NK-92 (cell line): ENCODE measurements around the gene DAP.
"Not testable (repeated sequence)": the region's sequence is repeated elsewhere in the genome, so short reads cannot be mapped to it uniquely, and the experiment has no call there.

Source experiments
- DNase-seq: peaks from one replicate; lab custom pipeline; 2025; ENCODE audit not compliant: unreplicated experiment; lab: John Stamatoyannopoulos, UW

DAP gene

DNA sequence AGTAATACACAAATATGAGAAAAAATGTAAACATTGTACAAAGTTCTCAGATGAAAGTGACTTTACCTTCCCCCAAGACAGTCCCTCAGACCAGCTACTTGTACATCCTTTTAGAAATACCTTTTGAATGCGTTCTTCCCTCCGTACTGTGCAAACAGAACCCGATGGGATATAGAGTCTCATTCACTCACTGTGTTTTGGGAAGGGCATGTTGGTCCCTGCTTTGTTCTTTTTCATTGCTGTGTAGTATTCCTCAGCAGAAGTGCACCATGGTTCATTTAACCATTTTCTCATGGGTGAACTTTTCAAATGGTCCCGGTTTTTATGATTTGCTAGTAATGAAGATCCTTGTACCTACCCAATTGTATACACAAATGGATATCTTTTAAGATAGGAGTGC lies 102.8 kb downstream of the DAP start:
- DNase-seq: no peak

DNA sequence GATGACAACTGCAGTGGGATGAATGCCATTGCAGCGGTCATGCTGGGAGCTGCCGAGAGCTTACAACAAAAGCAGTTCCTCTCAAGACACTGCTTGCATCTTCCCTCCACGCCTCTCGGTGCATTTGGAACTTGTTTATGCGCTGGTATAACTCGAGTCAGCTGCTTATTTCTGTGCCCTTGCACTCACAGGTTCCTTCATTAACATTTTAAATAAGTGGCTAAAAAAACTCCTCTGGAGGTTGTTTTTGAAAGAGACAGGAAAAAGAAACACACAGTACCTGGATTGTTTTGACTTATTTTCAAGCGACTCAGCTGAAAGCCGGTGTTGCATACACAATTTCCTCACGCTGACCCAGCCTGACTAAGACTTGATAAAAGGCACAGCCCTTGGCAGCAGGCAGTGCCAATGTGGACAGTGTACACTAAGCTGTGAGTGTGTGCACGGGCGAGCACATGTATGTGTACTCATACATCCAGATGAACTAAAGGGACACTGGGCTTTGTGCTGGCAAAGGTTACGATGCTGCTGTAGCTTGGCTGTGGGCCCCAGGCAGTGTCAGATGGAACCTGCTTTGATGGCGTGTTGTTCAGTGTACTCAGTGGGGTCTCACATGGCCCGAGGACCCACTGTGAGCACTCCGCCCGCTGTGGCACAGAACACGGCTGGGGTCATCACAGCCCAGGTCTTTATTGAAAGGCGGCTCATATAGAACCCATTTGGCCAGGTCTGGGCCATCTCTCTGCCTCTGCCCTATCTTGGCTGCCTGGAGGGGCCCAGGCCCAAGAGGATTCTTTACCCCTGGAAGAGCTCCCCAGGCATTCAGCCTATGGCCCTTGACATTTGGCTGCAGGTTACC lies 104.8 kb downstream of the DAP start:
- DNase-seq: no peak

DNA sequence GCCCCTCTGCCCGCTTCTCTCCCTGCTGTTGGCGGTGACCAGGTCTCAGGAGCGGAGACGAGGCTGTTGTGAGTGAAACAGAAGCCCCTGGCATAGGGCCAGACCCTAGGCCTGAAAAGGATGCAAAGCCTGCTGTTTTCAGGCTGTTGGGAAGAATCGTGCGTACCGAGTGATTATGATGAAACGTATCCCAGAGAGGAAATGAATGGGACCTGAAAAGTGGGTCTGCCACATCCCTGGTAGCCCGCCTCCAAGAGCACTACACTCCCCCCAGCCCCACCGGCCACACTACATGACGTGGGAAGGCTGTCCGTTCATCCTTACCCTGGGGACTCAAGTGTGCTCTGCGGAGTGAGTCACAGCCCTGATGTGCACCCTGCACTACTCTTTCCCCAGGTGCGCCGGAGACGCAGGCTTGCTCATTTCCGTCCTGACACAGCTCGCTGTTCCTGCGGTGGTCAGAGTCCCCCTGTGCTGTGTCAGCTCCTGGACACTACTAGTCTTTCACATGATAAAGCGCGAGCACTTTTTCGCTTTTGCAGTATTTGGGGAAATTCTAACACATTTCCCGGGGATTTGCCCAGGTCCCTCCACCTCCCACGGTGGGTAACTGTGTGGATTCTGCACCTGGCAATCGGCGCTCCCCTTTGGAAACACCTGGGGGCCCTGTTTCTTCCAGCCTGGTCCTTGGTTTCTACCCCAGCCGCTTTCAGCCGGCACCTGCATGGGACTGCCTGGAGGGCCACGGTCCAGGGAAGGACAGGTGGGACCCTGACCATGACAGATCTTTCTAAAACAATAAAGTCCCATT lies 105.7 kb downstream of the DAP start:
- DNase-seq: no peak

DNA sequence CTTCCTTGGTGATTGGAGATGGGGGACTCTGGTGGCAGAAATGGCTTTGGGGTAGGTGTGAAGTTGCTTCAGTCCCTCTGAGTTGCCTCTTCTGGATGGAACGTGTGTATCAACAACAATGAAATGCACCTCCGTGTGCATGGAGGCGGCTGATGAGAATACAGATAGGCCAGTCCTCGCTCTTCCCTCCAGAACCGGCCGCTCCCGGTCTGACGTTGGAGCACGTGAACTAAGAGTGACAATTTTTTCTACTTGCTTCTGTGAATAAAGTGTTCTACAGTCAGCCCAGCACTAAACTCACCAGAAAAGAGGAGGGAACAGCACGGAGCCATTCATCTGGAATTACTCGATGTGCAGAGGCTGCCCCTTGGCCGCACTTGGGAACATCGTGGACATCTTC lies 106.5 kb downstream of the DAP start:
- no peak for DNase-seq

DNA sequence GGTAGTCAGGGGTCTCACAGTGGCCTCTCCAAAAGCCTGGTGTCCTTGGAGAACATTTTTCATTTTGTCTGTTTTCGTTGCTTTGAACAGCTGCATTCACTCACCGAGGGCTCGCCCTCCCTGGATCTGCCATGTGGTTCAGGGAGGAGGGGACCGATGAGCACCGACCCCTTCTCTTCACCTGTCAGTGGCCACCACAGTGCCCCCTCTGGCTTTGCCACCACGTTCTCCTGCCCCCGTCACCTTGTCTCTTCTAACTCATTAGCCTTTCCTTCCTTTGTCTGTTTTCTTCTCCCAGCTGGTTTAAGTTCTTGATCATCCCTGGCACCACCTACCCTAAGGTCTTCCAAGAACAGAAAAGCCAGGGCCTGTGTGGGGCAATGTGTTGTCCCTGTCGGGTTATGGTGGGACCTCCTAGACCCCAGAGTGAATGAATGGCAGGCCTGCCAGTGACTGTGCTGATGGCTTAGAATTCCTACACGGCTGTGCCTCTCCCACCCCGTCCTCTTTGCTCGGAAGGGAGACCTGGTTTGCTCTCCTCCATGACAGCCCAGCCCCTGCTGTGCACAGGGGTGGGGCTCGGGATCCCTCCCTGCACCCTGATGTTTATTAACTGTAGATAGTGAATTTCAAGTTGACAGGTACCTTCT lies 107.2 kb downstream of the DAP start:
- no peak for DNase-seq

DNA sequence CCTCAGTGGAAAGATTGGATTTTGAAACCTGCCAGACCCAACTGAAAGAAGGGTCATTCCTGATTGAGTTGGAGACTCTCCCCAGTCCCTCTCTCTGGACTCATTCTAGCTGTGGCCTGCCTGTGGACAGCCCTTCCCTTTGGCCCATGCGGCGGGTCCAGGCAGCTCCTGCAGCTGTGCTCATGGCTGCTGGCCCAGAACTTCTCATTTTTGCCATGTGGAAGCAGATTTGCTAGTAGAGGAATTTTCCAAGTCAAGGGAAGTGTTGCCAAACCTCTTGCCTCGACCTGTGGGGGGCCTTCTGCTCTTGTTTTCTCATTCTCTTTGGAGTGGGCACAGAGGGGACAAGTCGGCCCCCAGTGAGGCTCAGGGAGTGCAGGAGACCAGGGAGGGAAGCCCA lies 108.0 kb downstream of the DAP start:
- DNase-seq: no peak

DNA sequence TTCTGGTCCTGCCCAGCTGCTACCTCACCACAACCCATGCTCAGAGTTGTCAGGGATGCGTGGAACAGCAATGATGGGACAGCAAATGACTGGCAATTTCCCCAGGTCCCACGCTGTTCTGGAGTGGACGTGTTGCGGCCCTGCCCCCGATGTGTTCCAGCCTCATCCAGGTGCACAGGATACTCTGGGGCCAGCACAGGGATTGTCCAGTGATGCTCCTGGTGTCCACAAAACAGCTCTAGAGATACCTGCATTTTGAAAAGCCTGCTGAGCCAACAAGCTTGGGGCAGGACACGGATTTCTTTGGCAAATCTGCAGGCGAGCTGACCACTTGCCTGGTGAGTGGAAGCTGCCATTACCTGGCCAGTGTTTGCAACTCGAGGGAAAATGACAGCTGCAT lies 108.4 kb downstream of the DAP start:
- no peak for DNase-seq

DNA sequence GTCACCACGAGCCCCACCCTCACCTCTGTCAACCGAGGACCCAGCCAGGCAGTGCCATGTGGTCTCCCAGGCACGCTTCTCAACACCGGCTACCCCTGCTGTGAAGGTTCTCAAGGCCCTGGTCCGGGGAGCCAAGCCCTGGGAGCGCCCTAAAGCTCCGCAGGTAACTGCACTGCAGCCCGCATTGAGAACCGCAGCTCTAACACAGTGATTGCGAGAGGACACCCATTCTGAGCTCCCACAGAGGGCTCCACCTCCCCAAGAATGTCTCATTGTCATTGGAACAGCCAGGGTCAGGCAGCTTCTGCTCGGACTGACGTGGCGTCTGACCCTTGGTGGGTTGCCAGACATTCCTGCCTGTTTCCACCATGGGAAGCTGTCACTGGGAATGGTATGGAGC lies 108.9 kb downstream of the DAP start:
- no peak for DNase-seq

DNA sequence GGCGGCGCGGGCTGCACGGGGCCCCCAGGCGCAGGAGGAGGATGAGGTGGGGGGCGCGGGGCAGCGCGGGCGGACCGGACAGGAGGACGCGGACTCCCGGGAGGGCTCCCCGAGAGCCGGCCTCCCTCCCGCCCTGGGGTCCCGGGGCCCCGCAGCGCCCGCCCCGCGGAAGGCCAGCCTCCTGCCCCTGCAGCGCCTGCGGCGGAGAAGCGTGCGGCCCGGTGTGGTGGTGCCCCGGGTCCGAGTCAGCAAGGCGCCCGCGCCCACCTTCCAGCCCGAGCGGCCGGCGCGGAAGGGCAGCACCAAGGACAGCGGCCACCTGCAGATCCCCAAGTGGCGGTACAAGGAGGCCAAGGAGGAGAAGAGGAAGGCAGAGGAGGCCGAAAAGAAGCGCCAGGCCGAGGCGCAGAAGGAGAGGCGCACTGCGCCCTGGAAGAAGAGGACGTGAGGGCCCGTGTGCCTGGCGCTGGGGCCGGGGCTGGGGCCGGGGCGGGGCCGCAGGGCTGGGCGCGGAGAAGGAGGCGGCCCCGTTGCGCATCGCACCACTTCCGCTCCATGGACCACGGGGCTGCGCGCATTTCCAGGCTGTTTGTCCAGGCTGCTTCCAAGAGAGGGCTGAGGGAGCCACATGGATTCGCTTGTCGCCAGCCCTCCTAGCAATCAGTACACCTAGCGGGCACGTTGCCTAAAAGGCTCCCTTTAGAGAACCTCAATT lies 111.2 kb downstream of the DAP start:
- no peak for DNase-seq

DNA sequence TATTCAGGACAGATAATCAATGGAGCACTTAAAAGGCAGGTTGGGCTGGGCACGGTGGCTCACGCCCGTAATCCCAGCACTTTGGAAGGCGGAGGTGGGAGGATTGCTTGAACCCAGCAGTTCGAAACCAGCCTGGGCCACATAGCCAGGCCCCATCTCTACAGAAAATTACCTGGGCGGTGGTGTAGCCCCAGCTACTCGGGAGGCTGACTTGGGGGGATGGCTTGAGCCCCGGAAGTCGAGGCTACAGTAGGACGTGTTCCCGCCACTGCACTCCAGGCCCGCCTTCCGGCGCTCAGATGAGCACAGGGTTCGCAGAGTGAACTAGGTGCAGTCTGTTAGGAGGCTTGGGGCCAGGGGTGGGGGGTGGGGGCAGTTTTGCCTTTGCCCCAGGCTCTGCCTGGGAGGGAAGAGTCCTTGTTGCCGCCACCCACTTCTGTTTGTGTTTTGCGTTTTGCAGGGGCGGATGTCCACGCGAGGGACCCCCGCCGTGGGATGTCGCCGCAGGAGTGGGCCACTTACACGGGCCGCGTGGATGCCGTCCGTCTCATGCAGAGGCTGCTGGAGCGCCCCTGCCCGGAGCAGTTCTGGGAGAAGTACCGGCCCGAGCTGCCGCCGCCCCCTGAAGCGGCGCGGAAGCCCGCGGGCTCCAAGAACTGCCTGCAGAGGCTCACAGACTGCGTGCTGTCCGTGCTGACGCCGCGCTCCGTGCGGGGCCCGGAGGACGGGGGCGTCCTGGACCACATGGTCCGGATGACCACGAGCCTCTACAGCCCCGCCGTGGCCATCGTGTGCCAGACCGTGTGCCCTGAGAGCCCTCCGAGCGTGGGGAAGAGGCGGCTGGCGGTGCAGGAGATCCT lies 112.0 kb downstream of the DAP start:
- DNase-seq: no peak

DNA sequence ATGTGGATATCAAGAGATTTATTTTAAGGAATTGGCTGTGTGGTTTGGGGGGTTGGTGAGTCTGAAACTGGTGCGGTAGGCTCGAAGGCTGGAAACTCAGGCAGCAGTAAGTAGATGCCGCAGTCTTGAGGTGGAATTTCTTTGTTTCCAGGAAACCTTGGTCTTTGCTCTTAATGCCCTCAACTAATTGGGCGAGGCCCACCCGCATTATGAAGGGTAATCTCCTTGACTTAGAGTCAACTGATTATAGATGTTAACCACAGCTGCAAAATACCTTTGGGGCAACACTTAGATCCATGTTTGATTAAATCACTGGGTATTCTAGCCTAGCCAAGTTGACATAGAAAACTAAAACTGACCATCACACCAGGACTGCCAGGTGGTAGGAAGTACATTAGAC lies 113.4 kb downstream of the DAP start:
- DNase-seq: no peak

DNA sequence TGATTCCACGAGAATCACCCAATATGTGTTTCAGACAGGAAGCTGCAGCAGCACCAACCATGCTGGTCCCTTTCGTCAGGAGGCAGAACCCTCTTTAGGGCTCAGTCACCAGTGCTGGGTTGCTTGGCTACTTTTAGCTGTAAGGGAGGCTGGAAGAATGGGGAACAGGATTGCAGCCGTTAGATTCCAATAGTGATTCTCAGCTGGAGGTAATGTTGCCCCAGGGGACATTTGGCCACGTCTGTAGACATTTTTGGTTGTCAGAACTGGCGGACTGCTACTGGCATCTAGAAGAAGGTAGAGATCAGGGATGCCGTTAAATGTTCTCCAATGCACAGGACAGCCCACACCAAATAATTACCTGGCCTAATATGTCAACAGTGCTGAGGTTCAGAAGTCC lies 115.4 kb downstream of the DAP start:
- no peak for DNase-seq

DNA sequence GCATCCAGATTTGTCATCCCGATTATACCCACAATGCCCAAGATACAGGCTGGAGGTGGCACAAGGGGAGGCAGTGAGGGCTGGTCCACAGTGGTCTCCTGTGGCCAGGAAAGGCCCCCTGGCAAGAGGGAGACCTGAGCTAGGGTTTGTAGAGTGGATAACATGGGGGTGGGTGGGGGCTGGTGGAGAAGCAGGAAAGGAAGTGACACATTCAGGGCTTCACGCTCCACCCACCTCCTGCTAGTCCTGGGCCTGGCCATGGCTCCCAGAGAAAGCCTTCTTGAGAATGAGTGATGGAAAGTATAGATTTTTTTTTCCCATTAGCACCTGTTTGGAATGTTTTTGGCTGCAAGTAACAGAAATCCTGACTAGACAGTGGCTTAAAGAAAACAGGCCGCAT lies 115.9 kb downstream of the DAP start:
- no peak for DNase-seq

DNA sequence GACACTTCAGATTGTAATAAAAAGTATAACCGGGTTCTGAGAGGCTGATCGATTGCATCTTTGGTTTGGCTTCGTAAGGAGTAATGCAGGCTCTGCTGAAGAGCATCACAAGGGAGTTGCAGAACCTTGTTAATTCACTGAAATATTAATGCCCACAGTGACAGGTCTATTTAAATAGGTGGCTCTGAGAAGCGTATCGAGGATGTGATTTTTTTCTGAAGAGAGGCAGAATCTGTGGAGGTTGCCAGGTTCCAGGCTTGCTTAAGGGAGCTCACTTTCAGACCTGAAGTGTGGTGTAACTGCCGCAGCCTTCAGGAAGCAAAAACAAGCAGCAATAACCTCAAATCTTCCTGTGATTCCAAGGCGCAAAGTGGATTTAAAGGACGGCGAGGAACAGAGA lies 116.8 kb downstream of the DAP start:
- DNase-seq: no peak

DNA sequence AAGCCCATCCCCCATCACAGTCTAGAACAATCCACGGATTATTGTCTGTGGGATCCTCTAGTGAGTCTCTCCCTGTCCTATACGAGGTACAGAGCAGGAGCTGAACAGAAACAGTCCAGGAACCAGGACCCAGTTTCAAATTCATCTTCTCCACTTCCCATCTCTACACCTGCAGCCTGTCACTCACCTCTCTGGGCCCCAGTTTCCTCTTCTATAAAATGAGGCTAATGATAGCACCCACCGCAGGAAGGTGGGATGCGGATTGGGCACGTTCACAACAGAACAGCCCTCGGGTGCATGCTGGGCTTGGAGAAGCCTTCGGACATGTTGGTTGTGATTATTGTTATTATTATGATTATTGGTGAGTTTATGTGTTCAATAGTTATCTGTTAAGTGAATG lies 118.7 kb downstream of the DAP start:
- DNase-seq: no peak

DNA sequence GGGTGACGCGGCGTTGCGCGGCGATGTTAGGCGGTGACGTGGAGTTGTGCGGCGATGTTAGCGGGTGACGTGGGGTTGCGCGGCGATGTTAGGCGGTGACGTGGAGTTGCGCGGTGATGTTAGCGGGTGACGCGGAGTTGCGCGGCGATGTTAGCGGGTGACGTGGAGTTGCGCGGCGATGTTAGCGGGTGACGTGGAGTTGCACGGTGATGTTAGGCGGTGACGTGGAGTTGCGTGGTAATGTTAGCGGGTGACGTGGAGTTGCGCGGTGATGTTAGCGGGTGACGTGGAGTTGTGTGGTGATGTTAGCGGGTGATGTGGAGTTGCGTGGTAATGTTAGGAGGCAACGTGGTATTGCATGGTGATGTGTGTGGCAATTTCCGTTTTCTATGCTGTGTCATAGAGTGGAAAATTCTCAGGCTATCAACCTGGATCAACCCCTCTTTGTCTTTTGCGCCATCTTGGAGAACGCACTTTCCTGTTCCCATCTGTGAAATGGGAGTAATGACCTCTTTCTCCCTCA lies 121.1 kb downstream of the DAP start:
- DNase-seq: no peak

DNA sequence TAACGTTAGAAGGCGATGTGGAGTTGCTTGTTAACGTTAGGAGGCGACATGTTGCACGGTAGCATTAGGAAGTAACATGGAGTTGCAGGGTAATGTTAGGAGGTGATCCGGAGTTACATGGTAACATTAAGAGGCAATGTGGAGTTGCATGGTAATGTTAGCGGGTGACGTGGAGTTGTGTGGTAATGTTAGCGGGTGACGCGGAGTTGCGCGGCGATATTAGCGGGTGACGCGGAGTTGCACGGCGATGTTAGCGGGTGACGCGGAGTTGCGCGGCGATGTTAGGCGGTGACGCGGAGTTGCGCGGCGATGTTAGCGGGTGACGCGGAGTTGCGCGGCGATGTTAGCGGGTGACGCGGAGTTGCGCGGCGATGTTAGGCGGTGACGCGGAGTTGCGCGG lies 122.3 kb downstream of the DAP start:
- not testable (repeated sequence) for DNase-seq

DNA sequence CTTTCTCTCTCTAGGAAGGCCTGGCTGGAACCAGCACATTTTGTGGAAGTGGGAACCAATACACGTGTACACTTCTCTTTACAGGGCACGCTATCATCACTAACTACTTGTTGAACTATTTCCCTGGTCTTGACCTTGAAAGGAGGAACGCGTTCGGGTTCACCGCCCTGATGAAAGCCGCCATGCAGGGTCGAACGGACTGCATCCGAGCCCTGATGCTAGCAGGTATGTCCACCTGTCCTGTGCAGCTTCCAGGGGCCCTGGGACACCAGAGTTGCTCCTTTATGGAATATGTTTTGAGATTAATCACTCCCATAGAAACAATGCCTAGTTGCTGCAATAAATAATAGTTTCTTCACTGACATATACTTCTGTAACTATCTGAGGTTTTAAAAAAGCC lies 123.1 kb downstream of the DAP start:
- DNase-seq: no peak

DNA sequence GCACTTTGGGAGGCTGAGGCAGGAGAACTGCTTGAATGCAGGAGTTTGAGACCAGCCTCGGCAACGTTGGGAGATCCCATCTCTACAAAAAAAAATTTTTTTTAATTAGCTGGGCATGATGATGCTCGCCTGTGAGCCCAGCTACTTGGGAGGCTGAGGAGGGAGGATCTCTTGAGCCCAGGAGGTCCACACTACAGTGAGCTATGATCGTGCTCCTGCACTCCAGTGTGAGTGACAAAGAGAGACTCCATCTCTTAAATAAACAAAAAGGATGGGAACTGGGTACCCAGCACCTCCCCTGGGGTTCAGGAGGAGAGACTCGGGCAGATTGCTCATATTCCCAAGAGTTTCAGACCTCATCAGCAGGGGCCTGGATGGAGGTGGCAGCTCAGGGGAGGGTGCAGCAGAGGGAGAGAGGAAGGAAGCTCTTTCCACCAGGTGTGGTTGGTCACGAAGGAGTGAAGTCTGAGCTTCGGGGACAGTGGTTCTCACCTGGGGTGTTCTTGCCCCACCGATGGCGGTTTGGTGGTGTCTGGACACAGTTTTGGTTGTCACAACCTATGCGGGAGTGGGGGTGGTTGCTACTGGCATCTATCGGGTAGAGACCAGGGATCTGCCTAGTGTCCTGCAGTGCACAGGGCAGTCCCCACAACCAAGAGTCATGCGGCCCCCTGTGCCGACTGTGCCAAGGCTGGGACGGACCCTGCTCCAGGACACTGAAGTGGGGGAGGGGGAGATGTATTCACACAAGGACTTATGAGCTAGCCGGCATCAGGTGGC lies 124.5 kb downstream of the DAP start:
- no peak for DNase-seq
